Kidney glomerular epithelial cell (primary cell): ENCODE measurements around the gene IGSF8.

Source experiments
- DNase-seq: peaks from one replicate; lab custom pipeline; 2025; lab: John Stamatoyannopoulos, UW

IGSF8 gene

GRCh38 chr1:160085686-160086455 lies 12.5 kb downstream of the IGSF8 start:
- peak; percentile 65 for DNase-seq

- DNase-seq = no peak
Measured at GRCh38 chr1:160084771-160085321, 13.6 kb downstream of the IGSF8 start.

GRCh38 chr1:160083968-160084770 lies 14.2 kb downstream of the IGSF8 start:
- peak; percentile 42 for DNase-seq

GRCh38 chr1:160082926-160083325 lies 15.5 kb downstream of the IGSF8 start:
- no peak for DNase-seq

- no peak for DNase-seq
Measured at GRCh38 chr1:160082487-160082886, 15.9 kb downstream of the IGSF8 start.

- no peak for DNase-seq
Measured at GRCh38 chr1:160081261-160081936, 17.0 kb downstream of the IGSF8 start, which contains the start of gene KCNJ9. Gene KCNJ9, plus strand, starts transcription at chr1:160081538. Its CDS starts 2,493 bp downstream, at chr1:160084031.

- no peak for DNase-seq
Measured at GRCh38 chr1:160080381-160081100, 17.9 kb downstream of the IGSF8 start.

GRCh38 chr1:160079448-160079847 lies 19.0 kb downstream of the IGSF8 start:
- no peak for DNase-seq

GRCh38 chr1:160078512-160079195 lies 19.8 kb downstream of the IGSF8 start:
- peak; percentile 5 for DNase-seq

GRCh38 chr1:160077486-160077885 lies 20.9 kb downstream of the IGSF8 start:
- no peak for DNase-seq

GRCh38 chr1:160076295-160076694 lies 22.1 kb downstream of the IGSF8 start:
- DNase-seq = peak; percentile 23

- DNase-seq = no peak
Measured at GRCh38 chr1:160075836-160076235, 22.6 kb downstream of the IGSF8 start.

- DNase-seq = no peak
Measured at GRCh38 chr1:160074865-160075264, 23.6 kb downstream of the IGSF8 start.

GRCh38 chr1:160071289-160071688 lies 27.1 kb downstream of the IGSF8 start:
- no peak for DNase-seq

GRCh38 chr1:160070243-160071163 lies 27.9 kb downstream of the IGSF8 start:
- peak; percentile 23 for DNase-seq

- no peak for DNase-seq
Measured at GRCh38 chr1:160069460-160070231, 28.8 kb downstream of the IGSF8 start, which contains the start of gene KCNJ10. Gene KCNJ10, minus strand, starts transcription at chr1:160070160. Its CDS starts 27,628 bp downstream, at chr1:160042532.

GRCh38 chr1:160068225-160068624 lies 30.2 kb downstream of the IGSF8 start:
- no peak for DNase-seq

GRCh38 chr1:160066829-160067745 lies 31.3 kb downstream of the IGSF8 start:
- no peak for DNase-seq
